HG03354 (cell line): ENCODE measurements around the gene MICA.
A peak's percentile ranks its signal among the peaks of the same experiment; 100 is the strongest.
"Not testable (repeated sequence)": the region's sequence is repeated elsewhere in the genome, so short reads cannot be mapped to it uniquely, and the experiment has no call there.

Source experiments
- ATAC-seq: cut with Tn5 transposase; IDR thresholded peaks from one replicate; pipeline ENCODE4 v1.9.1; 2021; ENCODE audit warnings: mild to moderate bottlenecking; ENCODE audit not compliant: unreplicated experiment, poor library complexity, severe bottlenecking

MICA gene

GRCh38 chr6:31403283-31404060 lies at the start of gene MICA:
Gene MICA (plus strand): TSS chr6:31403595. CDS start chr6:31403633, 38 bp downstream.
- peak; percentile 59 for ATAC-seq

DNA sequence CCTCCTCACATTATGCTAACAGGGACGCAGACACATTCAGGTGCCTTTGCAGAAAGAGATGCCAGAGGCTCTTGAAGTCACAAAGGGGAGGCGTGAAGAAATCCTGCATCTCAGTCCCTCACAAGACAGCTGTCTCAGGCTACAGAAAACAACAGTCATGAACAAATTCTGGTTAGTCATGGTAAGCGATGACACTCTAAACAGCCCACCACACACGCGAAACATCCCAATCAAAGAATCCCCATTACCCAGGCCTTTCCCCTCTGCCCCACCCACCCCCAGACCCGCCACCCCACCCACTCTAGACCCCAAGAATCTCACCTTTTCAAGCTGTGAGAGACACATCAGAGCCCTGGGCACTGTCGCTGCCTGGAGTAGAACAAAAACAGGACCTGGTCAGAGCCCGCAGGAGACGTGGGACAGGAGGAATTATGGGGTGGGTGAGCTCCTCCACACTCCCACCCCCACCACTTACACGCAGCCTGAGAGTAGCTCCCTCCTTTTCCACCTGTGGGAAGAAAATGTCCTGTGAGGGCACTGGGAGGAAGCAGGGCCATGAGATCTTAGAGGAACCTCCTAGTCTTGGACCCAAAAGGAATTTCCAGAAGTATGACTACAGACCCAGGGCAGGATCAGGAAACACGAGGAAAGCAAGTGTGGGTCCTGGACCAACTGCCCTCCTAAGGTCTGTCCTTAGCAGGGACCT lies 49.1 kb upstream of the MICA start:
- no peak for ATAC-seq

DNA sequence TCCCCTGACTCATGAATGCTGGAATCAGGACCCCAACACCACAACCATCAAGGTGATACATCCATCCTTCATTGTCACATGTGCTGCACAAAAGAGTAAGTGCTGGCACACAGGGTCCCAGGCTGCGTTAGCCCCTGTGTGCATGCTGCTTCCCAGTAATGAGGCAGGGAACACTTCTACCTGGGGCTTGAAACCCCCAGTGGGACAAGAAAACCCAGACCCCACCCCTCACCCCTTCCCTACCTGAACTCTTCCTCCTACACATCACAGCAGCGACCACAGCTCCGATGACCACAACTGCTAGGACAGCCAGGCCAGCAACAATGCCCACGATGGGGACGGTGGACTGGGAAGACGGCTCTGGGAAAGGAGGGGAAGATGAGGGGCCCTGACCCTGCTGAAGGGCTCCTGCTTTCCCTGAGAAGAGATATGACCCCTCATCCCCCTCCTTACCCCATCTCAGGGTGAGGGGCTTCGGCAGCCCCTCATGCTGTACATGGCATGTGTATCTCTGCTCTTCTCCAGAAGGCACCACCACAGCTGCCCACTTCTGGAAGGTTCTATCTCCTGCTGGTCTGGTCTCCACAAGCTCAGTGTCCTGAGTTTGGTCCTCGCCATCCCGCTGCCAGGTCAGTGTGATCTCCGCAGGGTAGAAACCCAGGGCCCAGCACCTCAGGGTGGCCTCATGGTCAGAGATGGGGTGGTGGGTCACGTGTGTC lies 48.4 kb upstream of the MICA start:
- no peak for ATAC-seq

DNA sequence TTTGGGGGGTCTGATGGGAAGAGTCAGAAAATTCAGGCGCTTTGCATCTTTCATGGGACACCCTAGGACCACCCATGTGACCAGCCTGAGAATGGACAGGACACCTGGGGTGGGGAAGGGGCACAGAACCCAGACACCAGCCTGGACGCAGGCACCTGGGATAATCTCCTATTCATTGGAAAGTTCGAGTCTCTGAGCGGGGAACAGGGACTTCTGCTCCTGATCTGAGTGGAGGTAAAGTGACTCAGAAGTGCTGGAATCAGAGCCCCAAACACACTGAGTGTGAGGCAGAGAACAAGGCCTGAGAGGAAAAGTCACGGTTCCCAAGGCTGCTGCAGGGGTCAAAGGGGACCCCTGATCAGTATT lies 47.8 kb upstream of the MICA start:
- no peak for ATAC-seq

GRCh38 chr6:31356216-31356945 lies 47.0 kb upstream of the MICA start:
- ATAC-seq: peak; percentile 25

GRCh38 chr6:31356946-31357466 lies 46.4 kb upstream of the MICA start, which contains the start of gene HLA-B:
Gene HLA-B (minus strand): TSS chr6:31357179. CDS start chr6:31357158, 21 bp downstream.
- peak; percentile 84 for ATAC-seq

- ATAC-seq: no peak
Observed at GRCh38 chr6:31357886-31358285, 45.5 kb upstream of the MICA start.

- no peak for ATAC-seq
Observed at GRCh38 chr6:31358302-31358701, 45.1 kb upstream of the MICA start.

- no peak for ATAC-seq
Observed at GRCh38 chr6:31359581-31359980, 43.8 kb upstream of the MICA start.

- ATAC-seq: no peak
Observed at GRCh38 chr6:31362751-31363150, 40.6 kb upstream of the MICA start.

- no peak for ATAC-seq
Observed at GRCh38 chr6:31363811-31364210, 39.6 kb upstream of the MICA start.

GRCh38 chr6:31365864-31366263 lies 37.5 kb upstream of the MICA start:
- ATAC-seq: no peak

- peak; percentile 71 for ATAC-seq
Observed at GRCh38 chr6:31366693-31367470, 36.5 kb upstream of the MICA start.

DNA sequence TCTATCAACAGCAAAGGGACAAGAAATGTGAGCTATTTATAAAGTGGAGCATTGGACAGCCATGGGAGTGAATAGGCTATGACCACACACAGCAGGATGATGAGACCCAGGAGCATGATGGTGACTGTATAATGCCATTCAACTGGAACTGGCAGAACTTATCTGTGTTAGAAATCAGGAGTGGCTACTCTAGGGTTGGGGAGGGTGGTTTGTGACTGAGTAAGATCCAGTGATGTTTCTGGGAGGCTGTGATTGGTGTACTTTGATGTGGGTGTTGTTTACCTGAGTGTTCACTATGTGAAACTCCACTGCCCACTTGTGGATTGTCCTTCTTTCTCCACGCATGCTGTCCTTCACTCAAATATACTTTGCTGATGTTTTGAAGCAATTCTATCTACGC lies 34.9 kb upstream of the MICA start:
- no peak for ATAC-seq

DNA sequence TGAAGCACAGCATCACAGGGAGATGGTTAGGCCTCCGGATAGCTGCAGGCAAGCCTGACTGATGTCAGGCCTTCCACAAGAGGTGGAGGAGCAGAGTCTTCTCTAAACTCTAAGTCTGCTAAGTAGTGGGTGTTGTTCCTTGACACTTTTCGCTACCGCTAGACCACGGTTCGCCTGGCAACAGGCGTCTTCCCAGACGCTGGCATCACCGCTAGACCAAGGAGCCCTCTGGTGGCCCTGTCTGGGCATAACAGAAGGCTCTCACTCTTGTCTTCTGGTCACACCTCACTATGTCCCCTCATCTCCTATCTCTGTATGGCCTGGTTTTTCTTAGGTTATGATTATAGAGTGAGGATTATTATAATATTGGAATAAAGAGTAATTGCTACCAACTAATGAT lies 29.3 kb upstream of the MICA start:
- not testable (repeated sequence) for ATAC-seq

- no peak for ATAC-seq
Observed at GRCh38 chr6:31375699-31376098, 27.7 kb upstream of the MICA start.

DNA sequence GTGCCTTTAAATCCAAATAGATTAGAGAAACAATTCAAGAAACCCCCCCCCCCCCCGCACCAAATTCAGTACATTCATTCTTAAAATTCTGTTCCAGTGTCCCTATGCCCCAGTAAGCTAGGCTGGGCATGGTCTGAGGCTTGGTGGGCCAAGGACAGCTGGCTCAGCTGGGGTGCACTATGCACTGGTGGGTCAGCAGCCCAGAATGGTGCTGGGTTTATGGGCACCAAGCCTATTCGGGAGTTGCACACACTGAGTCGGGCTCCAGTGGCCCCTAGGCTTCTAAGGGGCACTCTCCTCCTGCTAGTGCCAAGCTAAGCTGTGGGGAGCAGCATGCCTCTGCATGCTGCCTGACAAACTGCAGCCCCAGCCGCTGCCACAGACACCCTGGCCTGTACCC lies 26.4 kb upstream of the MICA start:
- no peak for ATAC-seq

- no peak for ATAC-seq
Observed at GRCh38 chr6:31378062-31378720, 25.2 kb upstream of the MICA start.

DNA sequence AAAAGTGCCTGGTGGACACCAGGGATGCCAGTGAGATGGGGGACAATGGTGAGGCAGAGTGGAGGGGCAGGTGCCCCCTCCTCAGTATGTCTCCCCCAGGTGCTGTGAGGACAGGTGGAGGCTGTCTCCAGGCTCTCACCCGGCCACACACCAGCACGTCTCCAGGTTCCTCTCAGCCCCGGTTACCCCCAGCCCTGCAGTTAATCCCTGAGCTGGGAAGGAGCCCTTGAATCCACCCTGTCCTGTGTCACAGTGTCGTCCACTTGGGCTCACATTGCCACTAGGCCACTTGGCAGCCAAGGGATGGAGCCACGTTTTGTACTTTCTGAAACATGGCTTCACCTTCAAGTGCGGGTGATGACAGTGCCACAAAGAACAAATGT lies 24.7 kb upstream of the MICA start:
- ATAC-seq: no peak
